GM23248 (cell line): ENCODE data around the gene CEP350.

Source experiments
- EZH2 ChIP-seq: fragments of 200-600 bp; sonication (generic); IDR thresholded peaks from 2 replicates; pipeline ENCODE4 v1.6.1; 2018; ENCODE audit warnings: antibody characterized with exemption, mild to moderate bottlenecking; ENCODE audit not compliant: insufficient read depth, poor library complexity, severe bottlenecking
- EZH2phosphoT487 ChIP-seq: fragments of 200-600 bp; sonication (generic); IDR thresholded peaks from 2 replicates; pipeline ENCODE4 v1.6.1; 2018; ENCODE audit warnings: antibody characterized with exemption, moderate library complexity, mild to moderate bottlenecking, low read depth; ENCODE audit not compliant: insufficient read depth

- TF ChIP-seq EZH2phosphoT487 (no peak), EZH2 (no peak)
Measured at GRCh38 chr1:180083164-180083563, 128.6 kb downstream of the CEP350 start.
